SK-N-SH (cell line): ENCODE measurements around the gene PPP1R1B. TPM values are rescaled to one million over a fixed set of nuclear protein-coding genes. Genes with fewer than 3 reads are reported as not detected.

ENCODE experiments used
- CTCF ChIA-PET: fragments of 300-600, 350-600 bp; formaldehyde crosslinking; extraction: SDS; loops from one replicate; lab custom pipeline; 2021; lab: Yijun Ruan, JAX
- POLR2A ChIA-PET: fragments of 350-600 bp; sonication (Branson Sonifier 250); formaldehyde crosslinking; extraction: SDS; loops from one replicate; lab custom pipeline; 2020; ENCODE audit warnings: antibody characterized with exemption, inconsistent platforms; lab: Yijun Ruan, JAX
- DNase-seq: peaks from one replicate; pipeline ENCODE4 v3.0.0; 2012
- H2AFZ ChIP-seq: fragments of 200-600 bp; sonication (generic); 2 replicates; pipeline ENCODE4 v1.8.1; 2016; ENCODE audit warnings: antibody characterized with exemption, mild to moderate bottlenecking, low read depth
- H3F3A ChIP-seq: fragments of 200-600 bp; sonication (generic); replicated peaks from 2 replicates; pipeline ENCODE3; 2016; ENCODE audit warnings: antibody characterized with exemption, mild to moderate bottlenecking; ENCODE audit not compliant: insufficient read depth
- H3K27ac ChIP-seq, 2 experiments: fragments of 200-500 bp in 1 of 2; fragments of 200-600 bp in 1 of 2; sonication (Bioruptor generic) in 1 of 2; sonication (generic), shearing (Covaris generic) in 1 of 2; 2 replicates each; pipeline versions ENCODE4 v1.5.1 to v1.6.1; 2014 to 2016; ENCODE audit warnings: low read depth in 2 of 2, inconsistent platforms in 1 of 2, low read length in 1 of 2, mild to moderate bottlenecking in 1 of 2, mixed read lengths in 1 of 2
- H3K27me3 ChIP-seq: fragments of 200-600 bp; sonication (generic), shearing (Covaris generic); 2 replicates; pipeline ENCODE4 v1.6.1; 2016; ENCODE audit warnings: mixed run types; ENCODE audit not compliant: insufficient read depth
- H3K36me3 ChIP-seq, 2 experiments: fragments of 200-500 bp in 1 of 2; fragments of 200-600 bp in 1 of 2; sonication (Bioruptor generic) in 1 of 2; sonication (generic) in 1 of 2; replicated peaks in 1 of 2; 2 replicates each; pipeline versions ENCODE3 to v1.5.1; 2014 to 2016; ENCODE audit warnings: low read length in 1 of 2, mild to moderate bottlenecking in 1 of 2; ENCODE audit not compliant: insufficient read depth in 2 of 2, control insufficient read depth in 1 of 2
- H3K4me1 ChIP-seq, 2 experiments: fragments of 200-500 bp in 1 of 2; fragments of 200-600 bp in 1 of 2; sonication (Bioruptor generic) in 1 of 2; sonication (generic), shearing (Covaris generic) in 1 of 2; 2 replicates each; pipeline versions ENCODE4 v1.5.1 to v1.6.1; 2014 to 2016; ENCODE audit warnings: low read depth in 1 of 2, low read length in 1 of 2, mixed run types in 1 of 2; ENCODE audit not compliant: insufficient read depth in 2 of 2, control insufficient read depth in 1 of 2
- H3K4me2 ChIP-seq: fragments of 200-600 bp; sonication (generic), shearing (Covaris generic); 2 replicates; pipeline ENCODE4 v1.6.1; 2017; ENCODE audit warnings: mixed run types
- H3K4me3 ChIP-seq, 2 experiments: fragments of 200-500 bp in 1 of 2; fragments of 200-600 bp in 1 of 2; sonication (Bioruptor generic) in 1 of 2; sonication (generic), shearing (Covaris generic) in 1 of 2; 2 replicates each; pipeline versions ENCODE4 v1.5.1 to v1.8.1; 2014 to 2016; ENCODE audit warnings: low read depth in 2 of 2, inconsistent platforms in 1 of 2, low read length in 1 of 2, mild to moderate bottlenecking in 1 of 2, mixed read lengths in 1 of 2, moderate library complexity in 1 of 2
- H3K79me2 ChIP-seq: fragments of 200-600 bp; sonication (generic); 2 replicates; pipeline ENCODE4 v1.8.1; 2017; ENCODE audit warnings: mild to moderate bottlenecking; ENCODE audit not compliant: insufficient read depth
- H3K9ac ChIP-seq: fragments of 200-600 bp; sonication (generic); 2 replicates; pipeline ENCODE4 v1.6.1; 2017; ENCODE audit warnings: mixed run types
- H3K9me2 ChIP-seq: fragments of 200-600 bp; sonication (generic); 2 replicates; pipeline ENCODE4 v1.6.1; 2017; ENCODE audit warnings: mixed run types
- H3K9me3 ChIP-seq: fragments of 200-600 bp; sonication (generic); 2 replicates; pipeline ENCODE4 v1.6.1; 2017; ENCODE audit warnings: mixed run types, mild to moderate bottlenecking, moderate library complexity
- H4K20me1 ChIP-seq: fragments of 200-600 bp; sonication (generic); 2 replicates; pipeline ENCODE4 v1.6.1; 2017; ENCODE audit warnings: mild to moderate bottlenecking, mixed run types; ENCODE audit not compliant: insufficient read depth
- CHD2 ChIP-seq: fragments of 150-350 bp; IDR thresholded peaks from 2 replicates; pipeline ENCODE4 v1.6.1; 2018; ENCODE audit warnings: low read length; ENCODE audit not compliant: partially characterized antibody
- CTCF ChIP-seq: fragments of 200-600 bp; sonication (generic); IDR thresholded peaks from 2 replicates; pipeline ENCODE4 v1.6.1; 2017; ENCODE audit warnings: antibody characterized with exemption, mild to moderate bottlenecking, moderate library complexity
- ELF1 ChIP-seq: IDR thresholded peaks from 2 replicates; pipeline ENCODE4 v1.4.0; 2012
- EP300 ChIP-seq, 2 experiments: IDR thresholded peaks; 2 replicates each; pipeline versions ENCODE4 v1.4.0 to v1.6.1; 2012; ENCODE audit warnings: borderline replicate concordance in 1 of 2, low read depth in 1 of 2, low read length in 1 of 2
- EZH2phosphoT487 ChIP-seq: fragments of 200-600 bp; sonication (generic); IDR thresholded peaks from 2 replicates; pipeline ENCODE4 v1.6.1; 2017; ENCODE audit warnings: low read depth, mixed run types, mild to moderate bottlenecking, antibody characterized with exemption, moderate library complexity, borderline replicate concordance
- FOXJ3 ChIP-seq: sonication (generic); formaldehyde crosslinking; IDR thresholded peaks from 2 replicates; pipeline ENCODE4 v1.5.1; 2020; ENCODE audit warnings: mild to moderate bottlenecking, missing genetic modification reagents
- GABPA ChIP-seq: IDR thresholded peaks from 2 replicates; pipeline ENCODE4 v1.4.0; 2012; ENCODE audit warnings: low read depth, mild to moderate bottlenecking
- GATA2 ChIP-seq: sonication (generic); formaldehyde crosslinking; IDR thresholded peaks from 2 replicates; pipeline ENCODE4 v1.5.0; 2020; ENCODE audit warnings: mild to moderate bottlenecking, missing genetic modification reagents
- IRF3 ChIP-seq: fragments of 150-350 bp; IDR thresholded peaks from 2 replicates; pipeline ENCODE4 v1.6.1; 2016; ENCODE audit warnings: mild to moderate bottlenecking, low read depth, low read length
- MEF2A ChIP-seq: IDR thresholded peaks from 2 replicates; pipeline ENCODE4 v1.4.0; 2012; ENCODE audit warnings: low read depth, borderline replicate concordance
- NFIC ChIP-seq: IDR thresholded peaks from 2 replicates; pipeline ENCODE4 v1.4.0; 2012; ENCODE audit warnings: borderline replicate concordance
- NRF1 ChIP-seq: IDR thresholded peaks from 2 replicates; pipeline ENCODE4 v1.6.1; 2012; ENCODE audit warnings: low read depth, mild to moderate bottlenecking, low read length
- PBX3 ChIP-seq: IDR thresholded peaks from 2 replicates; pipeline ENCODE4; 2012
- RAD21 ChIP-seq: IDR thresholded peaks from 2 replicates; pipeline ENCODE4 v1.6.1; 2012; ENCODE audit warnings: mild to moderate bottlenecking, low read length
- RFX5 ChIP-seq: IDR thresholded peaks from 2 replicates; pipeline ENCODE4 v1.6.1; 2012; ENCODE audit warnings: mild to moderate bottlenecking, improper control_type of control experiment, low read length
- SIN3A ChIP-seq: IDR thresholded peaks from 2 replicates; pipeline ENCODE4 v1.6.1; 2012; ENCODE audit warnings: low read depth, mild to moderate bottlenecking, low read length, moderate library complexity, borderline replicate concordance
- SMC3 ChIP-seq: IDR thresholded peaks from 2 replicates; pipeline ENCODE4 v1.6.1; 2012; ENCODE audit warnings: low read depth, low read length, improper control_type of control experiment
- TAF1 ChIP-seq: IDR thresholded peaks from 2 replicates; pipeline ENCODE4 v1.6.1; 2012; ENCODE audit warnings: low read depth, mild to moderate bottlenecking, low read length, moderate library complexity, borderline replicate concordance
- USF1 ChIP-seq: IDR thresholded peaks from 2 replicates; pipeline ENCODE4 v1.4.0; 2012; ENCODE audit warnings: low read depth, borderline replicate concordance
- YY1 ChIP-seq: IDR thresholded peaks from 2 replicates; pipeline ENCODE4 v1.4.0; 2012; ENCODE audit warnings: low read depth, mild to moderate bottlenecking
- ZBTB33 ChIP-seq: IDR thresholded peaks from 2 replicates; pipeline ENCODE4 v1.4.0; 2012; ENCODE audit warnings: low read depth, borderline replicate concordance
- WGBS: methylation state at CpG from one replicate; pipeline ENCODE4 v1.1.6; 2017; ENCODE audit warnings: low lambda C conversion rate; 5-methylcytosine and 5-hydroxymethylcytosine counted together
- polyA plus RNA-seq, 3 experiments: library from polyadenylated mRNA; depleted of rRNA; stranded (reverse); fragments of >200 nt; gene quantifications; 2 replicates each; pipeline ENCODE4 v1.2.3, GENCODE V29; 2012

The PPP1R1B gene
- polyA plus RNA-seq, 1 of the 3 experiments (the other 2 are of a cell fraction): 0.07 TPM

GRCh38 chr17:39634384-39634871, 7.7 kb downstream of the PPP1R1B start:
- POLR2A ChIA-PET: no interaction called here
- Histone ChIP-seq H3F3A (no peaks in the 10 kb centered on the region), H3K36me3 (no peaks in the 10 kb centered on the region), H3K9me3 (no peaks in the 10 kb centered on the region), H3K4me3 (no peak overlapping the region; a peak in 1 of 4 replicates), H3K27ac (no peak overlapping the region), H2AFZ (no peak overlapping the region), H3K4me1 (peaks cover 0 to 18% of the 10 kb centered on the region in 2 experiments; a peak in 2 of 4 replicates), H3K9me2 (no peaks in the 10 kb centered on the region), H3K79me2 (peaks cover 24% of the 10 kb centered on the region), H3K4me2 (no peak overlapping the region), H3K9ac (no peak overlapping the region), H4K20me1 (no peaks in the 10 kb centered on the region), H3K27me3 (peaks cover 14% of the 10 kb centered on the region; the same call in 1 of the 2 replicates)
- WGBS: 40% methylated on average over 2 of the region's 2 CpGs
- CTCF ChIA-PET: interaction anchor here (0.6 to 17.4 kb wide), 25 partner anchors 11 to 129 kb away, joined by 3 to 332 read pairs (median 5); partner anchors contain the start of genes ERBB2, PNMT and PPP1R1B
- TF ChIP-seq RAD21 (peak; percentile 35), CTCF (peak; percentile 79), PBX3 (no peak), EP300 (IDR thresholded peaks at IDR 0.05; ENCODE audit: borderline replicate concordance in 1 of 2, low read depth in 1 of 2, low read length in 1 of 2) (no peak), ELF1 (no peak), EZH2phosphoT487 (no peak), GABPA (no peak), SMC3 (peak; percentile 24; the same call in 1 of the 2 replicates)
- DNase-seq: peak; percentile 74

GRCh38 chr17:39635614-39636176, 8.9 kb downstream of the PPP1R1B start:
- H3K79me2 ChIP-seq: peaks cover 36% of the 10 kb centered on the region
- no peak for TF ChIP-seq GATA2
- TF ChIP-seq SMC3: no peak
- no peak for TF ChIP-seq TAF1
- no peak for TF ChIP-seq YY1
- TF ChIP-seq SIN3A: no peak
- TF ChIP-seq FOXJ3 (CRISPR knock-in tag): no peak
- no peak for TF ChIP-seq CHD2
- TF ChIP-seq IRF3: no peak
- no peak for TF ChIP-seq MEF2A
- TF ChIP-seq ZBTB33: no peak
- TF ChIP-seq NRF1: no peak
- TF ChIP-seq USF1: no peak
- TF ChIP-seq RFX5: no peak
- TF ChIP-seq ELF1: no peak
- TF ChIP-seq NFIC: no peak

More at GRCh38 chr17:39635614-39636176, 8.9 kb downstream of the PPP1R1B start:
- H3K4me2 ChIP-seq: peak overlapping the region; percentile 83; the same call in 1 of the 2 replicates
- H3K27me3 ChIP-seq: 0 out of 2 replicates have a peak, but pooled peaks cover 1% of the 10 kb centered on the region
- H4K20me1 ChIP-seq: no peaks in the 10 kb centered on the region
- no peaks in the 10 kb centered on the region for H3K9me3 ChIP-seq
- H3K9me2 ChIP-seq: no peaks in the 10 kb centered on the region
- no peaks in the 10 kb centered on the region for H3K36me3 ChIP-seq
- POLR2A ChIA-PET: no interaction called here
- H3K27ac ChIP-seq: no peak overlapping the region
- H2AFZ ChIP-seq: no peak overlapping the region
- no peak overlapping the region for H3K4me3 ChIP-seq
- no peak for DNase-seq
- no peaks in the 10 kb centered on the region for H3F3A ChIP-seq
- no peak overlapping the region for H3K9ac ChIP-seq
- 88% methylated on average over 6 of the region's 8 CpGs for WGBS
- peaks cover 0 to 21% of the 10 kb centered on the region in 2 experiments; a peak in 2 of 4 replicates for H3K4me1 ChIP-seq
- CTCF ChIA-PET: interaction anchor here (1.0 to 17.4 kb wide), 16 partner anchors 9 to 316 kb away, joined by 3 to 332 read pairs (median 8); partner anchors contain the start of genes PNMT and PPP1R1B
